Activated CD4-positive, alpha-beta T cell treated with anti-CD3 and anti-CD28 coated beads, Interleukin-2, amount 50 U/mL, for 1 hour (primary cell): Measurements from ENCODE around the gene UCK1.
A peak's percentile ranks its signal among the peaks of the same experiment; 100 is the strongest.
"Not testable (repeated sequence)": the region's sequence is repeated elsewhere in the genome, so short reads cannot be mapped to it uniquely, and the experiment has no call there.

ENCODE experiments used
- DNase-seq: peaks from one replicate; pipeline ENCODE4 v3.0.0-alpha.2; 2020

Gene UCK1

DNA sequence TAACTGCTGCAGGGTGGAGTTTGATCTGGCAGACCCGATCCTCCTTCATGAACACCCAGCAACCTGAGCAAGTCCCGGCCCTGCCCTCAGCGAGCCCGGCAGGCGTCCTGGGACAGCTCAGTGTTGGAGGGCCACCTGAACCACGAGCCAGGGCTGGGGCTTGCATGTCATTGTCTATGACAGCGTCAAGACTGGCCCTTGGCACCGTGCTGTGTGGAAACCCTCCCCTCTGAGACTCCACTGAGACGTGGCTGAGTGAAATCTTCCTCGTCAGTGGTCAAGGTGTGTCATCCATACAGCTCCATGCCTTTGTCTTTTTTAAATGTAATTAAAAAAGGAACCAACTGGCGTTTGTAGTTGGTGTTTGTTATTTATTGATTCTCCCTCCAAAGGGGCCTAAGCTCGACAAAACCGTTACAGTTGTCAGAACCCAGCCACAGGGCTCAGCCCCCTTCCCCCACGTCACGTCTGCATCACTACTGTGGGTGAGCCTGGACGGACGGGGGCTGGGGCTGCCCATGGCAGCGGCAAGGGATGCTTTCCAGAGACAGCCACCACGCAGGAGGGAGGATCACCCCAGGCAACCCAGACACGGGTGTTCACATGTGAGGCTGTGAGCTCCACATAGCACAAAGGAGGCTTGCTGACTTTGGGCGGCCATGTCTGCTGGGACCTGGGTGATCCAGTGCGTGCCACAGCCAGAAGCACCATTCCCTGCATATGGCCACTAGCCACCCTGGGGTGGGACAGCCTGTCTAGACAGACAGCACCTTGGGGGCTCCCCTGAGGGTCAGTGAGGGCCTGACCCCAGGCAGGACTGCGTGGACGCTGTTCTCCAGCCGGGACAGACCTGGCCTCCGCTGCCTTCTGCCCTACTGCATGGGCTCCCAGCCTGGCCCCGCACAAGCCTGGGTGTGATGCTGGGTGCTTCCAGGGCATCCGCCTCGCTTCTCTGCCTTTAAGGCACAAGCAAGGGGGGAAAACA is 7.3 kb downstream of the UCK1 start:
- DNase-seq = no peak

DNA sequence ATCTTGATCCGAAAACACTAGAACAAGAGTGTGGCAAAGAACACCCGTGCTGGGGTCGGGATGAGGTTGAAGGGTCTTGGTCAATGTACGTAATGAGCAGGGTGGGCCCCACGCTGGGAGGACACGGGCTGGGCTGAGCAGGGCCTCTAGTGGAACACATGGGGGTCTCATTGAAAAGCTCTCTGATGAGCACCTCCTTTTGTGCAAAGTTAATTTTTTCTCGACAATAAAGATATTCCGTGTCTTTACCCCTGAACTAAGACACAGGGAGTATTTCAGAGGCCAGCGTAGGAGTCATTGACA is 8.0 kb downstream of the UCK1 start:
- no peak for DNase-seq

DNA sequence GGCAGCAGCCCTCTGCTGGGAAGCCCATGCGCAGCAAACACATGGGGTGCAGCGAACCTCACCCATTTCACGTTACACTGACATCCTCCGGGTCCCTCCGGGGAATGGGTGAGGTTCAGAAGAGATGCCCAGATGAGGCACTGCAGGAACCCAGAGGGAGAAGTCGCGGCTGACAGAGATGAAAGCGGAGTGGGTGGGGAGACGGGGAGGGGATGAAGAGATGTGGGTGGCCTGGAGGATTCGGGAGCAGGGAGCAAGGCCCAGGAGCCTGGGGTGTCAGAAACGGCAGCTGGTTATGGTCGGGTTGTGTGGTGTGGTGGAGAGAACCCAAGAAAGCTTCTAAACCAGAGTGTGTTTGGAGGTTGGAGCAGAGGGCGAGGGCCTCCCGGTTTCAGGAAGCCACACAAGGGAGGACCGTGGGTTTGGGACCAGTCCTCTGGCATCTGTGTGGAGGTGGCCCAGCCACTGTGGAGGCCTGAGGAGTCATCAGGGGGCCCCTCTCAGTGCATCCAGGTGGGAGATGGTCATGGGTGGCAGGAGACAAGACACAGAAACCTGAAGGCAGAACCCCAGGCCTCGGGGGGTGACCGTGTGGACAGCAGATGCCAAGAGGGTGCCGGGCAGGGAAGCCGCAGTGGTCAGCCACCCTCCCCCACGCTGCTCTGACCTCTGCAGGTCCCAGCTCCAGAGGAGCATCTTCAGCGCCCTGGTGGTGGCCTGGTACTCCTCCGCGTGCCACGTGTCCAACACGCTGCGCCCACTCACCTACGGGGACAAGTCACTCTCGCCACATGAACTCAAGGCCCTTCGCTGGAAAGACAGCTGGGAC is 8.6 kb downstream of the UCK1 start:
- no peak for DNase-seq

DNA sequence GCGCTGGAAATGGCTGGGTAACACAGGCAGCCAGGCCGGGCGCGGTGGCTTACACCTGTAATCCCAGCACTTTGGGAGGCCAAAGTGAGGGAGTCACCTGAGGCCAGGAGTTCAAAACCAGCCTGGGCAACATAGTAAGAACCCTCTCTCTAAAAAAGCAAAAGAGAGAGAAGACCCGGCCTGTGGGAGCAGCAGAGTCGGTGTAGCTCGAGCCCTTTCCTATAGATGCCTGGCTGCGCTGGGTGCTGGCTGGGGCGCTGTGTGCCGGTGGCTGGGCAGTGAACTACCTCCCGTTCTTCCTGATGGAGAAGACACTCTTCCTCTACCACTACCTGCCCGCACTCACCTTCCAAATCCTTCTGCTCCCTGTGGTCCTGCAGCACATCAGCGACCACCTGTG is 9.2 kb downstream of the UCK1 start:
- DNase-seq = no peak

DNA sequence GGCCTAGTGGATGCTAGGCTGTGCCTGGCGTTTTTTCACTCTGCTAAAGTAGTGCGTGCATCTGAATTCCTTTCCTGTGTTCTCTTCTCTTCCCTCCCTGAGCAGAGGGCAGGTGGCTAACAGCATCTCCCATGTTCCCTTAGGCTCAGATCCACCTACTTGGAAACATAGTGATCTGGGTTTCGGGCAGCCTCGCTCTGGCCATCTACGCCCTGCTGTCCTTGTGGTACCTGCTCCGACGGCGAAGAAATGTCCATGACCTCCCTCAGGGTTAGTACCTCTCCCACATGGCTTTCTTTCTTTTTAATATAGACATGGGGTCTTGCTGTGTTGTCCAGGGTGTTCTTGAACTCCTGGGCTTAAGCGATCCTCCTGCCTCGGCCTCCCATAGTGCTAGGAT is 9.9 kb downstream of the UCK1 start:
- DNase-seq = no peak

DNA sequence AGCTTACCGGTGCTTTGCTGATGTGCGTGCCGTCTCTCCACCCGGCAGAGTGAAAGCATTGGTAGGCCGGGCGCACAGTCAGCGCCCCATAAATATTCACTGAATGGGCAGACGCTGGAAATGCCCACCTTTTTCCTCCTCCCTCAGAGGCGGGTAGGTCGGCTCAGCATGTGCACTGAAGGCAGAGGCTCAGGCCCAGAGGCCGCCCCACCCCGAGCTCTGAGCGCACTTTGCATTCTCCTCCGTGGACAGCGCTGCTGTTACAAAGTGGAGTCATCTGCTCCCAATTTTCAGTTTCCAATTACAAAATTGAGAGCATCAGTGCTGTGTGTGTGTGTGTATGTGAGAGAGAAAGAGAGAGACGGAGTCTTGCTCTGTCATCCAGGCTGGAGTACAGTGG is 10.6 kb downstream of the UCK1 start:
- no peak for DNase-seq

DNA sequence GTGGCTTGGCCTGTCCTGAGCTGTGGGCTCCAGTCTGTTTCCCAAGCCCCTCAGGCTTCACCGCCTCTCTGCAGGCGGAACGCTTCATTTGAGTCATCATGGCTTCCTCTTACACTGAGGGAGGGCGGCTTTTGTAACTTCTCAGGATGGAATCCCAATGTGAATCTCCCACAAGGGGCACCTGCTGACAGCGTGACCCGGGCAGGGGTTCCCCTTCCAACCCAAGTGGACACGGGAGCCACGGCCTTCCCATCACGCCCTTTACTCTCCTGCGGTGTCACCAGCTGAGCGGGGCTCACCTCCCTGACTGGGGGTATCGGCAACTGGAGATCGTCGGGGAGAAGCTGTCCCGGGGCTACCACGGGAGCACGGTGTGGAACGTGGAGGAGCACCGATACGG is 12.5 kb downstream of the UCK1 start:
- no peak for DNase-seq

DNA sequence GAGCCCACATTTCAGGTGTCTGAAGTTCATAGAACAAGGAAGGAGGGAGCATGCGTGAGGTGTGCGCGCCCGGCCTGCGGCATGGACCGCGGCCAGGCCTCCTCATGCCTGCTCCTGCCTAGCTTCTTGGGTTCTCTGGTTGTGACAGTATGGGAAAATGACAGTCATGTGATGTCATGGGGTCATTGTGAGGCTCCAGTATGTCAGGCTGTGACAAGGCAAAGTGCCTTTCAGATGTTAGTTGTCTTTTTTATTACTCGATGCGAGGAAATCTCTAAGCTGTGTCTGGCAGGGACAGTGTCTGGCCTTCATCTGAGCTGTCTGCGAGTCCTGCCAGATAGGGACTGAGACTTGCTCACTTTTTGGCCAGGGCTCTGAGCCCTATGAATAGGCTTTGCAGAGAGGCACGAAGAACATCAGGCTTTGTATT is 13.3 kb downstream of the UCK1 start:
- DNase-seq = no peak

DNA sequence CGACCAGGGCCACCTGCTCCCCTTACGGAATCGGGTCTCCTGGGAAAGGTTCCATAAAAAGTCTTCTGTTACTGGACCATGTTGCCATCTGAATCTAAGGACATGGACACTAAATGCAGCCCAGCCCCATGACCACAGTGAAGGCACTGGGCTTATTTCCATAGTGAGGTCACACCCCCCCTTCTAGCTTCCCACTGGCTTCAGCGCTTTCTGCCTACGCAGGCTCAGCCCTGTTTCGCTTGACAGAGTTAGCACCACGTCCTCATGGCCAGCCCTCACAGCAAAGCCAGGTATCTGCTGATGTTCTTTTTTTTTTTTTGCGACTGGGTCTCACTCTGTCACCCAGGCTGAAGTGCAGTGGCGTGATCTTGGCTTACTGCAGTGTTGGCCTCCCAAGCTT is 14.1 kb downstream of the UCK1 start:
- no peak for DNase-seq

DNA sequence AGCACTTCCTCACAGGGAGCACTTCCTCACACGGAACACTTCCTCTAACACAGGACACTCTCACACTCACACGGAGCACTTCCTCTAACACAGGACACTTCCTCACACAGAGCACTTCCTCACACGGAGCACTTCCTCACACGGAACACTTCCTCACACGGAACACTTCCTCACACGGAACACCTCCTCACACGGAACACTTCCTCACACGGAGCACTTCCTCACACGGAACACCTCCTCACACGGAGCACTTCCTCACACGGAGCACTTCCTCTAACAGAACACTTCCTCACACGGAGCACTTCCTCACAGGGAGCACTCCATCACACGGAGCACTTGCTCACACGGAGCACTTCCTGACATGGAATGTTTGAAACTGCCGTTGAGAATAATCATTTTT is 15.0 kb downstream of the UCK1 start:
- no peak for DNase-seq

DNA sequence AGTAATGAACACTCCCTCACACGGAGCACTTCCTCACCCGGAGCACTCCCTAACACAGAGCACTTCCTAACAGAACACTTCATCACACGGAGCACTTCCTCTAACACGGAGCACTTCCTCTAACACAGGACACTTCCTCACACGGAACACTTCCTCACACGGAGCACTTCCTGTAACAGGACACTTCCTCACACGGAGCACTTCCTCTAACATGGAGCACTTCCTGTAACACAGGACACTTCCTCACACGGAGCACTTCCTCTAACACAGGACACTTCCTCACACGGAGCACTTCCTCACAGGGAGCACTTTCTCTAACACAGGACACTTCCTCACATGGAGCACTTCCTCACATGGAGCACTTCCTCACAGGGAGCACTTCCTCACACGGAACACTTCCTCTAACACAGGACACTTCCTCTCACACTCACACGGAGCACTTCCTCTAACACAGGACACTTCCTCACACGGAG is 15.5 kb downstream of the UCK1 start:
- not testable (repeated sequence) for DNase-seq

DNA sequence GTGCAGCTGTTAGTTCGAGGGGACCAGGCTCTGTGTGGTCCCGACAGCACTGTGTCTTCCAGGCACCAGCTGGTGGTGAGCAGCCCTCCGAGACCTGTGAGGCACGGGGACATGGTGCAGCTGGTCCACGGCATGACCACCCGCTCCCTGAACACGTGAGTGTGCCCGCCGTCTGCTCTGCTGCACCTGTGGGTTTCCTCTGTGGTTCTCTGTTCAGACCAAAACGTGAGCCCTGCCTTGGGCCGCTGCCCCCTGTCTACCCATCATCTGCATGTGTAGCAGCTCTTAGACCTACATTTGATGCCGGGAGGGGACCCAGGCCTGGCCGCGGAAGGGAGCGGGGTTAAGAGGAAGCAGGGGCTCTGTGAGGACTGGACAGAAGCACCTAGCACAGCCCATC is 17.9 kb downstream of the UCK1 start:
- DNase-seq = no peak

DNA sequence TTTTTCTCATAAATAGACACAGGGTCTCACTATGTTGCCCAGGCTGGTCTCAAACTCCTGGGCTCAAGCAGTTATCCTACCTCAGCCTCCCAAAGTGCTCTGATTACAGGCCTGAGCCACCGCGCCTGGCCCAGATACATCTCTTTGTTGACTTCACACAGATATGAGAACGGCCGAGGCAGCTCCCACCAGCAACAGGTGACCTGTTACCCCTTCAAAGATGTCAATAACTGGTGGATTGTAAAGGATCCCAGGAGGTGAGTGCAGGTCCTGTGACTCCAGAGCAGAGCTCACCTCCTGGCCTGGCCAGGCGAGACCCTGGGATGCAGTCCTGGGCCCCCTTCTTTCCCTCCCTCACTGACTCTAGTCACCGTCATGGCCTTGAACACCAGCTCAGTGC is 19.2 kb downstream of the UCK1 start:
- DNase-seq = no peak

DNA sequence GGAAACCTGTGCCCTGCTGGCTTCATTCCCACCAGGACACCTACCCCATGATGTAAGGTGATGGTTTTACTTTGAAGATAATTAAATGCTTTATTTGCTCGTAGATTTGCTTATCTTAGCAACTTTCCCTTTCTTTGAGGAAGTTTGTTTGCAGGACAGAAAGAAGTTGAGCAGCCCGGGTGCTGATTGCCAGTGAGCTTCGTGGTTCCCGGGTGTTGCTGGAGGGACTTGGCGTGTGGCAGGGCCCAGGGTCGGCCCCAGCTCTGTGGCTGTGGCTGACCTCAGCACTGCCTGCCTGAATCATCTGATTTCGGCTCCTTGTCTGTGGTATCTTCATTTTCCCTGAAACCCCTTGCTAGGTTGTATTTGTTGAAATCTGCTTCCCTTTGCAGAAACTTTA is 19.6 kb downstream of the UCK1 start:
- DNase-seq = no peak

DNA sequence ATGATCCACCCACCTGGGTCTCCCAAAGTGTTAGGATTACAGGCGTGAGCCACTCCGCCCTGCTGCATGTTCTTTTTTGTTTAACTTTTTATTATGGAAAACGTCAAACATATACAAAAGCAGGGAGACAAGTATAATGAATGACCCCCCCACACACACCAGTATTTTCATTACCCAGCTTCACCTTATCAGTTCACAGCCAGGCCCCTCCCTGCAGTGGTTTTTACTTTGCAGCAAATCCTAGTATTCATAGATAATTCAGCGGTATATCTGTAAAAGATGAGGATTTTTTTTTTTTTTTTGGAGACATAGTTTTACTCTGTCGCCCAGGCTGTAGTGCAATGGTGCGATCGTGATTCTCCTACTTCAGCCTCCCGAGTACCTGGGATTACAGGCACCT is 26.1 kb downstream of the UCK1 start:
- DNase-seq = no peak

DNA sequence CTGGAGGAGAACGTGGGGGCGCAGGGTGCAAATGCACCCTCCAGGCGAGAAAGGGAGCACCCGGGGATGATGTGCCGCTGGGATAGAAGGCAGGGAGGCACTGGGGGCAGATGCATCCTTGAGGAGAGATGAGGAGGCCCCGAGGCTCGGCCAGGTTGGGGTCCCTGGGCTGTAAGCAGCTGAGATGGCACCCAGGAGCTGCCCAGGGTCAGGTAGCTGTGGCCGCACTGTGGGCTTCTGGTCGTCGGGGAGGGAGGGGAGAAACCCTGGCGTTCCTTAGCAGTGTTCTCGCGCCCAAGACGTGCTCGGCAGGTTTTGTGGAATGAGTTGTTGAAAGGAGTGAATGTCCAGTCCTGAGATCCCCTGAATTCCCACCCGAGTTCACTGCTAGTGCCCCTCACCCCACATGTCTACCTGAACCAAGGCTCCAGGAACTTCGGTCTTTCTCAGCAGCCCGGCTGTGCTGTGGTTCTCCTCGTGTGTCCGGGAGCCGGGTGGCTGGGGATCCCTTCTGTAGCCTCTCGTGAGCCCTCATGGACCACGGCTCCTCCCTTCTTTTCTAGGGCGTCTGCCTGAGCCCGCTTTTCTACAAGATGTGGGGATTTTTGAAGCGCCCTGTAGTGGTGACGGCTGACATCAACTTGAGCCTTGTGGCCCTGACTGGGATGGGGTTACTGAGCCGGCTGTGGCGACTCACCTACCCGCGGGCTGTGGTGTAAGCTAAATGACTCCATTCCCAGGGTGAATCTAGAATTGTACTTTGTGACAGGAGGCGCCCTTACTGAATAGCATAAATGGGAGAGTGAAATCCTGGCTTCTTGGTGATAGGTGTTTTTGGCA is 27.2 kb downstream of the UCK1 start:
- peak; percentile 63 for DNase-seq

DNA sequence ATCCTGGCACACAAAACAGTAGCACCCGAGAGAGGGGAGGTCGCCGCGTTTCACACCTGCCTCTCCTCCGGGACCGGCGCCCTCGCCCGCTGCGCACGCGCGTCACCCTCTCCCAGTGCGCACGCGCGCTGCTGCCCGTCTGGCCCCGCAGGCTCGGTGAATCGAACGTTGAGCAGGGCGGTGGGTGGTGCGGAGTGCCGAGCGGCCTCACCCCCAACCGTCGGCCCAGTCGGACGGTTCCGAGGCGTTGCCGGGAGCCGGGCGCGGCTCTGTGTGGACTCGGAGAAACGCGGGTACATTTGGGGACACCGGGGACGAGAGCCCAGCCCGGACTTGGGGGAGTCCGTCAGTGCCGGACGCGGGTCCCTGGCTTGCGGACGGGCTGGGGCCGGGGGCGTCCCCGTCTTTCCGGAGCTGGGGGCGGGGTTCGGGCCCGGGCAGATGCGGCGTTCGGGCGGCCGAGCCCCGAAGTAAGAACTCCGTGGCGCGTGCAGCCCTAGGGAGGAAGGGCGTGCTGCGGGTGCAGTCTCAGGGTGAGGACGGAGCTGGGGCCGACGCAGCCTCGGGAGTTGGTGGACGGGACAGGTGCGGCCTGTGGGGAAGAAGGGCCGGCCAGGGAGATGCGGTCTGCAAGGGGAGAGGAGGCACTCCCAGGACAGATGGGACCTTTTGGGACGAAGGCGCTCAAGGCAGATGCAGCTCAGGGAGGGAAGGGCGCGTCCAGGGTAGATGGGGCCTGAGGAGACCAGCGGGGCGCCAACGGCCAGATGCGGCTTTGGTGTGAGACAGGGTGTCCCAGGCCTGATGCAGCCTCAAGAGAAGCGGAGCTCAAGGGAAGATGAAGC is 28.1 kb downstream of the UCK1 start, which contains the start of gene POMT1:
Gene POMT1, plus strand, starts transcription at position 138 of the 845 bp plus-strand sequence. CDS start 1,301 bp downstream, outside the sequence.
- peak; percentile 87 for DNase-seq

DNA sequence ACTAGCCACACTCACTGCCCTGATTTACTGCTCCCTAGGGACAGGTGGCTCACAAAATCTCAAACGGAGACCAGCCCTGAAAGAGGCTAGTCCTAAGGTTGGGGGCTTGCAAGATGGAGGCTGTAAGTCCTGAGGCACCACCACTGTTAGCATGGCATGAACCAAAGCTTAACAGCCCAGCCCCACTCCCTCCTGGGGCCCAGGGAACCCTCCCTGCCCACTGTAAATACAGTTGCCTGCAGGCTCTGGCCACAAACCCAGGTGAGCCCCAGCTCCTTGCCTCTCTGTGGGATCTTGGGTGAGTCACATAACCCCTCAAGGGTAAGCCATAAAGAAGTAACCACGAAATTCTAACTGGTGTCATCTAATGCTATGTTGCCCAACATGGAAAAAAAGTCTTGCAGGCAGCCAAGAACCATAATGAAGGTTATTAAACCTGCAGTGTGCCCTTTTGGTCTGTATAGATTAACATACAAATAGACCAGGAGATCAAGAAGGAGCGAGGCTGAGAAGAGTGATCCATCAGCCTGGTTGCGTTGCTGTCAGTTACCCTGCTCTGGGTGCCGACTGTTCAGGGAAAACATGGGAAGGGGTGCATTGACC is 30.0 kb downstream of the UCK1 start:
- peak; percentile 57 for DNase-seq

DNA sequence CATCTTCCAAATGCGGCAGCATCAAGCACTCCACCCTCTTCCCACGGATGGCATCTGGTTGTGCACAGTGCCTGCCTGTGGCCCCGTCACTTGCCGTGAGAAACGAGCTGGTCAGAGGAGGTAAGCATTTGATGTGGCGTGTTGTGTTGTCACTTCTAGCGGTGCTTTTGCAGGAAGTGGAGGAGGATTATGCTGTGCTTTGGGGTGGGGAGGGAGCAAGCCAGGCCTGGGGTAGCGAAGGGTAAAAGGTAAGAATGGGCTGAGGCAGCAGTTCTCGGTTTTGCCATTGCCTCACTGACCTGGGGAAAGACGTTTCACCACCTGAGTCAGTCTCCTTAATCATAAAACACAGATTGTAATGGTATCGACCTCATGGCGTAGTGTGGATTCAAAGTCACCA is 30.7 kb downstream of the UCK1 start:
- peak; percentile 67 for DNase-seq

DNA sequence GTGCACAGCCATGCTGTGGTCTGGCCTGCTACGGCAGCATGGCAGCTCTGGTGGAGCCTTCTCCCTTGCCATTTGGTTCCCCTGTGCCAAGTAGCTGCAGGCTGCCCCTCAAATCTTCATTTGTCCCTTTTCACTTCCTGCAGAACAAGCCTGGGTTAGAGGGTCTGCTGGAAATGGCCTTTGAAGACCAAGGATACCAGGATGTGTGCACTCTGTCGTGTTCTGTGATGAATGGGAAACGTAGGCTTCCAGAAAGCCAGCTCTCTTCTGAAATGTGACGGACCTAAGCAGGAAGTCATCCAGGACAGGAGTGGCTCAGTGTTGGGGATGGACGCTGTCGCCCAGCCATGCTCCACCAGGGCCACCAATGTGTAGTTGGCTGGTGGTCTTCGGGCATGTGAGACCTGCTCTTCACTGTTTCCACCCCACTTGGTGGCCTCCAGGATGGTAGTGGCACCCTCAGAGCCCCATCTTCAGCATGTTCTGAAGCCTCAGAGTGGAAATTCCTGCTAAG is 31.8 kb downstream of the UCK1 start:
- no peak for DNase-seq

DNA sequence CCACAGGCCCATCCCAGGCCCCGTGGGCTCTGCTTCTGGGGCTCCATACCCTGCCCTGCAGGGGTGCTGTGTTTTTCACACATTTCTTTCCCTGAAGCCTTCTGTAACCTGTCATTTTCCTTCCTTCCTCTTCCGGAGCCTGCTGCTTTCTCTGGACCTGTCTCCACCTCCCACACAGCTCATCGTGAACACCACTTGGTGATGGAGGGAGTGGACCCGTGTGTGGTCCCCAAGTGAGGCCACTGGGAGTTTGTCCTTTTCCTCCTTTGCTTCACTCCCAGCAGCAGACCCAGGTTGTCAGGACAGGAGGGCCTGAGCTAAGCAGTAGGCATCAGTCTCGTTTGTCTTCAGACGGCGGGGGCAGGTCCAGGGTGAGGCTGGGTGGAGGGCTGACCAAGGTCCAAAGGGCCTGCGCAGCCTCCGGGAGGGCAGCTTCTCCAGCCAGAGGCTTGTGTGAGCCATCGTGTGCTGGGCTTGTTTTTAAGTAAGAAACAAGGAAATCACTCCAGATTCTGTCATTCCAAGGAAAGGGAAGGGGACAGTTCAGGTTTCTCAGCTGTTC is 34.1 kb downstream of the UCK1 start:
- no peak for DNase-seq
